GM19238 (cell line): ENCODE results near the gene EXOC4.
"Not testable (repeated sequence)": the region's sequence is repeated elsewhere in the genome, so short reads cannot be mapped to it uniquely, and the experiment has no call there.

Experiments used
- DNase-seq: peaks from one replicate; pipeline ENCODE4 v3.0.0; 2011; ENCODE audit warnings: low spot score; ENCODE audit not compliant: insufficient read length

Gene EXOC4

GRCh38 chr7:133275446-133276095 lies 22.7 kb downstream of the EXOC4 start:
- DNase-seq = no peak

GRCh38 chr7:133278975-133279374 lies 26.1 kb downstream of the EXOC4 start:
- not testable (repeated sequence) for DNase-seq

GRCh38 chr7:133282094-133282493 lies 29.2 kb downstream of the EXOC4 start:
- no peak for DNase-seq

- DNase-seq = no peak
These were observed 31.2 kb downstream of the EXOC4 start for GRCh38 chr7:133284092-133284491.

- no peak for DNase-seq
These were observed 36.1 kb downstream of the EXOC4 start for GRCh38 chr7:133288970-133289369.

GRCh38 chr7:133290041-133290440 lies 37.2 kb downstream of the EXOC4 start:
- DNase-seq = no peak

GRCh38 chr7:133290676-133291333 lies 37.9 kb downstream of the EXOC4 start:
- DNase-seq = no peak

GRCh38 chr7:133292631-133293030 lies 39.8 kb downstream of the EXOC4 start:
- no peak for DNase-seq

GRCh38 chr7:133293384-133294160 lies 40.7 kb downstream of the EXOC4 start:
- DNase-seq = no peak

- no peak for DNase-seq
These were observed 41.4 kb downstream of the EXOC4 start for GRCh38 chr7:133294234-133294633.

- no peak for DNase-seq
These were observed 42.6 kb downstream of the EXOC4 start for GRCh38 chr7:133295484-133295883.

- DNase-seq = no peak
These were observed 44.2 kb downstream of the EXOC4 start for GRCh38 chr7:133297093-133297492.

- DNase-seq = no peak
These were observed 45.2 kb downstream of the EXOC4 start for GRCh38 chr7:133298080-133298479.

GRCh38 chr7:133299676-133300075 lies 46.8 kb downstream of the EXOC4 start:
- no peak for DNase-seq

- DNase-seq = no peak
These were observed 47.2 kb downstream of the EXOC4 start for GRCh38 chr7:133300088-133300487.

- no peak for DNase-seq
These were observed 47.9 kb downstream of the EXOC4 start for GRCh38 chr7:133300811-133301210.

- no peak for DNase-seq
These were observed 48.6 kb downstream of the EXOC4 start for GRCh38 chr7:133301444-133301843.

- no peak for DNase-seq
These were observed 50.5 kb downstream of the EXOC4 start for GRCh38 chr7:133303372-133303771.

GRCh38 chr7:133303931-133304330 lies 51.1 kb downstream of the EXOC4 start:
- DNase-seq = no peak

- DNase-seq = no peak
These were observed 56.5 kb downstream of the EXOC4 start for GRCh38 chr7:133309333-133309732.

- no peak for DNase-seq
These were observed 57.5 kb downstream of the EXOC4 start for GRCh38 chr7:133310232-133310862.

- DNase-seq = no peak
These were observed 60.7 kb downstream of the EXOC4 start for GRCh38 chr7:133313575-133313974.
